Endodermal cell (in vitro differentiated cells): Measurements from ENCODE around the gene PKD1. TPM values are rescaled to one million over a fixed set of nuclear protein-coding genes. Genes with fewer than 3 reads are reported as not detected.
"Not testable (repeated sequence)": the region's sequence is repeated elsewhere in the genome, so short reads cannot be mapped to it uniquely, and the experiment has no call there.

ENCODE experiments used
- DNase-seq: peaks from one replicate; pipeline ENCODE4 v3.0.0-alpha.2; 2017
- H3K27ac ChIP-seq: 2 replicates; pipeline ENCODE4 v1.5.1; 2013; ENCODE audit warnings: mild to moderate bottlenecking, low read depth, low read length, moderate library complexity
- H3K27me3 ChIP-seq: 2 replicates; pipeline ENCODE4 v1.6.1; 2013; ENCODE audit warnings: mild to moderate bottlenecking, low read length, moderate library complexity; ENCODE audit not compliant: insufficient read depth, control insufficient read depth, poor library complexity, severe bottlenecking
- H3K36me3 ChIP-seq: 2 replicates; pipeline ENCODE4 v1.7.0; 2013; ENCODE audit warnings: mild to moderate bottlenecking, low read length, moderate library complexity; ENCODE audit not compliant: control insufficient read depth, insufficient read depth
- H3K4me1 ChIP-seq: one replicate; pipeline ENCODE4 v1.7.0; 2013; ENCODE audit warnings: low read length; ENCODE audit not compliant: control insufficient read depth, insufficient read depth
- H3K4me3 ChIP-seq: 2 replicates; pipeline ENCODE4 v1.5.1; 2013; ENCODE audit warnings: mild to moderate bottlenecking, low read length, moderate library complexity
- H3K9ac ChIP-seq: 2 replicates; pipeline ENCODE4 v1.6.1; 2013; ENCODE audit warnings: mild to moderate bottlenecking, low read length, moderate library complexity; ENCODE audit not compliant: poor library complexity, severe bottlenecking; ENCODE audit errors: extremely low read depth
- H3K9me3 ChIP-seq: 2 replicates; pipeline ENCODE4 v1.6.1; 2013; ENCODE audit warnings: mild to moderate bottlenecking, low read length, moderate library complexity; ENCODE audit not compliant: control insufficient read depth
- H3K27ac Mint-ChIP-seq: 2 replicates; pipeline ENCODE4 v1.8.0; 2020; ENCODE audit warnings: mixed read lengths
- H3K27me3 Mint-ChIP-seq: 2 replicates; pipeline ENCODE4 v1.8.0; 2021; ENCODE audit warnings: mild to moderate bottlenecking, mixed read lengths; ENCODE audit not compliant: insufficient read depth
- H3K36me3 Mint-ChIP-seq: 2 replicates; pipeline ENCODE4 v1.8.0; 2020; ENCODE audit warnings: low read depth, mixed read lengths
- H3K4me1 Mint-ChIP-seq: 2 replicates; pipeline ENCODE4 v1.8.0; 2020; ENCODE audit warnings: mixed read lengths
- H3K4me3 Mint-ChIP-seq: 2 replicates; pipeline ENCODE4 v1.8.0; 2020; ENCODE audit warnings: mild to moderate bottlenecking, moderate library complexity, mixed read lengths
- H3K9me3 Mint-ChIP-seq: 2 replicates; pipeline ENCODE4 v1.8.0; 2020; ENCODE audit warnings: mild to moderate bottlenecking, mixed read lengths
- WGBS, 2 experiments: methylation state at CpG; one replicate each; pipeline versions ENCODE4 v1.1.5 to v1.1.7; 2013; ENCODE audit warnings: missing lambda C conversion rate in 2 of 2, mixed read lengths in 1 of 2; ENCODE audit not compliant: insufficient coverage in 1 of 2, insufficient read length in 1 of 2; 5-methylcytosine and 5-hydroxymethylcytosine counted together
- total RNA-seq, 2 donors: library from RNA; stranded (reverse); fragmentation: NEBNext Ultra II Directional in 1 of 2; extraction: Animal tissue kit (Norgen Biotek cat#: 25700) in 1 of 2; gene quantifications; 2 replicates in 1 of 2; 3 replicates in 1 of 2; pipeline ENCODE4 v1.2.1, GENCODE V29; 2021

PKD1 gene
- total RNA-seq, 2 donors from 2014 or later = 104 to 110 TPM

DNA sequence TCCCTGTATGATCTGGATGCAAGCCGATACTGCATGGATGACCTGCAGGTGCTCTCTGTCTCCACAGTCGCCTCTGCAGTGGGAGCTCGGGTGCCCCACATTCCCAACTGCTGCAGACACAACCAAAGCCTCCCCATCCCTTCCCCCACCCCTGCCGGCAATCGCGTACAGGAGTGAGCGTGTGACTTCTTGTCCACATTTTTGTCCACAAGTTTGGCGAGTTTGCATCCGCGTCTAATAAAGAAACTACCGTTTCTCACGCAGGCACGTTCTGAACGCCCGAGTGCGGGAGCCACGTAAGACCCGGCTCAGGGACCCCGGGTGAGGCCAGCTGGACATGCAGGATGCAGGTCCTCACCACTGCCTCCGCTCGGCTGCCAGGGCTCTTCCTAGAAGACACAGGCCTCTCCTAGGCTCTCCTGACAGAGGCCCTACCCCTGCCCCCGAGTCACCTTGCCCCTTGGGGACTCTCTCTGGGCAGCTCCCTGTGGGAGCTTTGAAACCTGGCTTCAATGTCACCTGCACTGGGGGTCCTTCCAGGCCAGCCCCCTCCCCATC lies 5.7 kb downstream of the PKD1 start:
- not testable (repeated sequence) for H3K36me3 ChIP-seq, H3K27me3 Mint-ChIP-seq, H3K27ac Mint-ChIP-seq, H3K4me1 Mint-ChIP-seq, H3K4me3 ChIP-seq, H3K36me3 Mint-ChIP-seq, H3K9me3 Mint-ChIP-seq, H3K9me3 ChIP-seq, H3K27ac ChIP-seq, H3K27me3 ChIP-seq, H3K4me1 ChIP-seq, H3K4me3 Mint-ChIP-seq, H3K9ac ChIP-seq
- WGBS, 2 experiments = 87 to 94% methylated on average over 6 to 22 of the region's 22 CpGs
- peak; percentile 37 for DNase-seq

DNA sequence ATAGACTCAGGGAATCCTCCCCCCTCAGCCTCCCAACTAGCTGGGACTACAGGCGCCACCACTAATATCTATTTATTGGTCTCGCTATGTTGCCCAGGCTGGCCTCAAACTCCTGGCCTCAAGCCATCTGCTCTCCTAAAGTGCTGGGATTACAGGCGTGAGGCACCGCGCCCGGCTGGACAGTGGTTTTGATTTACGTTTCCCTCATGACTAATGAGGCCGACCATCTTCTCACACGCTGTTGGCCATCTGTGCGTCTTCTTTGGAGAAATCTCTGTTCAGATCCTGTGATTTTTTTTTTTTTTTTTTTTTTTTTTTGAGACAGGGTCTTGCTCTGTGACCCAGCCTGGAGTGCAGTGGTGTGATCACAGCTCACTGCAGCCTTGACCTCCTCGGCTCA lies 6.4 kb downstream of the PKD1 start:
- H3K4me3 Mint-ChIP-seq, H3K4me1 ChIP-seq, H3K4me1 Mint-ChIP-seq, DNase-seq, H3K27ac ChIP-seq, H3K9ac ChIP-seq, H3K4me3 ChIP-seq, H3K9me3 Mint-ChIP-seq, H3K27me3 ChIP-seq, H3K27ac Mint-ChIP-seq, H3K27me3 Mint-ChIP-seq, H3K36me3 ChIP-seq, H3K36me3 Mint-ChIP-seq, H3K9me3 ChIP-seq: not testable (repeated sequence)
- 98% methylated on average over 9 of the region's 11 CpGs; no CpG with 5 or more reads in 1 of the 2 experiments for WGBS, 2 experiments

DNA sequence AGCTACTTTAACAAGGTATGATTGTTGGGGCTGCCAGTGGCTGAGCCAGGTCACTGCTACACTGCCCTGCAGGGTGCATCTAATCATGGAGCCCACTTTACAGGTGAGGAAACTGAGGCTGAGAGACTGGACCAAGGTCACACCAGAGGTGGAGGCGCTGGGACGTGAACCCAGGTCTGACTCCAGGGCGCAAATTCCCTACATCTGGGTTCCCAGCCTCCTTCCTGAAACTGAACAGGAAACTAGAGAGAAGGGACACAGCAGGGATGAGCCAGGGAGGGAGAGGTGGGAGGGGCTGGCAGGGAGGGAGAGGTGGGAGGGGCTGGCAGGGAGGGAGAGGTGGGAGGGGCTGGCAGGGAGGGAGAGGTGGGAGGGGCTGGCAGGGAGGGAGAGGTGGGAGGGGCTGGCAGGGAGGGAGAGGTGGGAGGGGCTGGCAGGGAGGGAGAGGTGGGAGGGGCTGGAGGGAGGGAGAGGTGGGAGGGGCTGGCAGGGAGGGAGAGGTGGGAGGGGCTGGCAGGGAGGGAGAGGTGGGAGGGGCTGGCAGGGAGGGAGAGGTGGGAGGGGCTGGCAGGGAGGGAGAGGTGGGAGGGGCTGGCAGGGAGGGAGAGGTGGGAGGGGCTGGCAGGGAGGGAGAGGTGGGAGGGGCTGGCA lies 7.9 kb downstream of the PKD1 start:
- not testable (repeated sequence) for H3K4me3 Mint-ChIP-seq

DNA sequence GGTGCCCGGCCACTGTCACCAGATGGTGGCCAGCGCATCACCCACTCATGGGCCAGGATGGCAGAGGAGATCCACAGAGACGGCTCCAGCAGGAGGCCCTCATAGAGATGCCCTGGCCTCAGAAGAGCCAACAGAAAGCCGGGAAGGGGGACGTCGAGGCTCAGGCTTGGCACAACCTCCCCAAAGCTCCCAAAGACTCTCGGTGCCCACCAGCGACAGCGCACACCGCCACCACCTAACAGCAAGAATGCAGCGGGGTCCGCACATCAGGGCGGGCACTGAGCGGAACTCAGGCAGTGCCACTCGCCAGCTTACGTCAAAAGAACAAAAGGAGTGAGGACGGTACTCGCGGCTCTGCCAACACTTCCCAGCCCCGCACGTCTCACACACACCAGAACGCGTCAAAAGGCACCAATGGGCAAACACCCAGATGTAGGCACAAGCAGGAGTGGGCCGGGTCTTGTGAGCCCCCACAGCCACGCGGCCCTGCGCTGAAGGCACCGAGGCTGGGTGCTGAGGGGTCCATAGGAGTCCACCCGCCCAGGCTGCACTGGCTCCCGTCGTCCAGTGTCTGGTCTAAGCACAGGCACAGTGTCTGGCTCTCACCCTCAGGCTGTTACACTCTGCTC lies 8.7 kb downstream of the PKD1 start:
- H3K4me1 Mint-ChIP-seq = not testable (repeated sequence)

More for the DNA sequence above, 7.9 kb downstream of the PKD1 start:
- 26 to 30% methylated on average over 2 to 3 of the region's 3 CpGs for WGBS, 2 experiments
- peak; percentile 78 for DNase-seq
- H3K4me1 ChIP-seq, H3K36me3 ChIP-seq, H3K27me3 ChIP-seq, H3K27me3 Mint-ChIP-seq, H3K4me1 Mint-ChIP-seq, H3K36me3 Mint-ChIP-seq, H3K4me3 ChIP-seq, H3K27ac ChIP-seq, H3K9ac ChIP-seq, H3K27ac Mint-ChIP-seq, H3K9me3 Mint-ChIP-seq, H3K9me3 ChIP-seq: not testable (repeated sequence)

DNA sequence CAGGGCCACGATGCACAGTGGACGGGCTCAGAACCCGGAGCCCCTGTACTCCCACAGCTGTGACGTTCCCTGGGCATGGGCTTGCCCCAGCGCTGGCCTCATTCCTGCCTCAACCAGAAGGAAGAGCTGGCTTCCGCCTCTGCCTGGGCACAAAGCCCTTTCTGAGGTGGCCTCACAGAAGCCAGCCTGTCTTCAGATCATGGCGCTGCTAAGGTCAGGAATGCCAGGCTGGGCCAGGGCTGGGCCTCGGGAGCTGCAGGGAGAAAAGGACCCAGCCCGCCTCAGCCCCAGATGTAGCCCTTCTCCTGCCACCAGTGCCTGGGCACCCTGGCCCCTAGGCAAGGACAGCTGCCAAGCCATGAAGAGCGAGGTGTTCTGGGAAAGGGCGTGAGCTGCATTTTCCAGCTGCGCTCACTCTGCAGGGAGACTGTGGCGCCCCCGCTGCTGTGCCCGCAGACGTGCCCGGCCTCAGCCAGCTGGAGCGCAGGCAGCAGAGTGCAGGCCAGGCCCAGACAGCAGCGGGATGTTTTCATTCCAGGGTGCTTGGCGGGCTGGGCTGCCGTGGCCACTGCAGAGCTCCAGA lies 9.4 kb downstream of the PKD1 start:
- H3K27me3 ChIP-seq, H3K9ac ChIP-seq, H3K9me3 Mint-ChIP-seq, H3K4me1 Mint-ChIP-seq, H3K27ac ChIP-seq, H3K36me3 Mint-ChIP-seq, H3K4me1 ChIP-seq, H3K36me3 ChIP-seq, H3K27me3 Mint-ChIP-seq, H3K9me3 ChIP-seq, H3K4me3 ChIP-seq, H3K4me3 Mint-ChIP-seq: not testable (repeated sequence)
- 95 to 99% methylated on average over 12 to 21 of the region's 21 CpGs for WGBS, 2 experiments
- DNase-seq = peak; percentile 41
- peak overlapping the region; percentile 76 for H3K27ac Mint-ChIP-seq

More for the DNA sequence above, 8.7 kb downstream of the PKD1 start:
- H3K4me3 Mint-ChIP-seq, H3K36me3 ChIP-seq, H3K9ac ChIP-seq, H3K9me3 Mint-ChIP-seq, H3K9me3 ChIP-seq, H3K27ac ChIP-seq, H3K27me3 Mint-ChIP-seq, H3K4me3 ChIP-seq, H3K36me3 Mint-ChIP-seq, H3K4me1 ChIP-seq, H3K27me3 ChIP-seq: not testable (repeated sequence)
- WGBS, 2 experiments = 90 to 94% methylated on average over 21 to 31 of the region's 31 CpGs
- H3K27ac Mint-ChIP-seq = peak overlapping the region; percentile 59
- DNase-seq = peak; percentile 52

DNA sequence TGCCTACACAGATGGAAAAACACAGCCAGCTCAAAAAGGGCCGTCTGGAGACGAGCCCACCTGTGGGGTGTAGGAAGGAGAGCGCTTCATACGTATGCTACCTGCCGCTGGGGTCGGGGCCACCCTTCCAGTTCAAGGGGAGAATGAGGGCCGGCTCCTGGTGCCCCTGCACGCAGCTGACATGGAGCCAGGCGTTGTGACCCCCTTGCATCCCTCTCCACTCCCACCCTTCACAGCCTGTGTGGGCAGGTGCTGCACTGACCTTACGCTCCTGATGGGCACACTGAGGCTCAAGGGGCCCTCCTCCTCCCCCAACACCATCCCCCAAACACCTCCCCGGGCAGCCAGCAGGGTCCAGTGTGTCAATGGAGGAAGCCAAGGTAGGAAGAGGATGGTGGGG lies 10.1 kb downstream of the PKD1 start:
- H3K27ac Mint-ChIP-seq = peak overlapping the region; percentile 88
- H3K4me3 ChIP-seq, H3K9ac ChIP-seq: not testable (repeated sequence)

More for the DNA sequence above, 10.1 kb downstream of the PKD1 start:
- not testable (repeated sequence) for H3K36me3 Mint-ChIP-seq, H3K36me3 ChIP-seq, H3K4me1 ChIP-seq, H3K27me3 ChIP-seq, DNase-seq, H3K27me3 Mint-ChIP-seq, H3K9me3 ChIP-seq, H3K9me3 Mint-ChIP-seq, H3K4me1 Mint-ChIP-seq
- peak overlapping the region; percentile 84 for H3K27ac ChIP-seq
- whole genome bisulfite sequencing, 2 experiments = 80% methylated on average over 10 of the region's 11 CpGs; no CpG with 5 or more reads in 1 of the 2 experiments
- H3K4me3 Mint-ChIP-seq = peak overlapping the region; percentile 12
